Muscle of back (tissue), 10 donors: ENCODE results near the gene SERINC3. TPM values are rescaled to one million over a fixed set of nuclear protein-coding genes. Genes with fewer than 3 reads are reported as not detected.

ENCODE experiments used
- polyA plus RNA-seq, 10 donors: library from polyadenylated mRNA; unstranded; fragments of 120-200 nt; gene quantifications; one replicate each; pipeline ENCODE4 v1.2.1, GENCODE V29; 2013; ENCODE audit not compliant: insufficient read length in 10 of 10

The SERINC3 gene
- polyA plus RNA-seq, 10 donors: 42.9 to 56.2 (median 49.1) TPM

Other genes starting within 250 kb of the SERINC3 start
- gene FITM2, start 210.9 kb downstream of the SERINC3 start, polyA plus RNA-seq: 1 to 10 TPM; 6.2 to 8.8 (median 7.5) TPM
- gene R3HDML, start 185.0 kb downstream of the SERINC3 start, polyA plus RNA-seq: not detected
- gene HNF4A, start 166.4 kb downstream of the SERINC3 start, polyA plus RNA-seq: under 1 TPM in 4 of 10 donors, not detected in 6; 0.07 to 0.16 (median 0.10) TPM
- gene TTPAL, start 46.2 kb downstream of the SERINC3 start, polyA plus RNA-seq: 1 to 10 TPM; 4.2 to 7.4 (median 5.7) TPM
- gene PKIG, start 60.5 kb upstream of the SERINC3 start, polyA plus RNA-seq: 10 to 100 TPM; 40.1 to 55.6 (median 45.6) TPM
- gene ADA, start 129.6 kb upstream of the SERINC3 start, polyA plus RNA-seq: 1 to 10 TPM; 5.1 to 8.5 (median 7.2) TPM
- under 1 TPM; 0.07 to 0.21 (median 0.13) TPM for gene CCN5, start 193.3 kb upstream of the SERINC3 start, polyA plus RNA-seq
- gene KCNK15, start 223.8 kb upstream of the SERINC3 start, polyA plus RNA-seq: under 1 TPM in 8 of 10 donors, not detected in 2; 0.09 to 0.37 (median 0.24) TPM